ENCODE measurements around the gene NANOS3.

GRCh38 chr19:13835791-13836723, 40.9 kb upstream of the NANOS3 start:
- no peak for TF ChIP-seq CTCF (conservative IDR thresholded peaks at IDR 0.05; ENCODE audit: low read length)
- no peak for TF ChIP-seq EZH2phosphoT487 (IDR thresholded peaks at IDR 0.05; ENCODE audit: borderline replicate concordance, low read depth, low read length)
